Measurements from ENCODE around the gene PFN1. TPM values are rescaled to one million over a fixed set of nuclear protein-coding genes. Genes with fewer than 3 reads are reported as not detected.

Gene PFN1
- total RNA-seq, 1 donor from 2014 or later = 1,346 TPM

- Mint-ChIP-seq H3K9me3 (ENCODE audit: unreplicated experiment) (no peaks in the 10 kb centered on the region), H3K4me3 (ENCODE audit: unreplicated experiment) (peak overlapping the region; percentile 98), H3K27me3 (ENCODE audit: low read depth, unreplicated experiment) (no peaks in the 10 kb centered on the region), H3K36me3 (ENCODE audit: low read depth, unreplicated experiment) (peaks cover 22% of the 10 kb centered on the region), H3K4me1 (ENCODE audit: low read depth, unreplicated experiment) (peaks cover 37% of the 10 kb centered on the region), H3K27ac (ENCODE audit: unreplicated experiment) (peak overlapping the region; percentile 98)
- Histone ChIP-seq H3K79me2 (ENCODE audit: insufficient read depth, low read length) (peaks cover 69% of the 10 kb centered on the region), H3K9ac (ENCODE audit: low read length) (peak overlapping the region; percentile 93), H3K27ac (ENCODE audit: low read depth, low read length) (peak overlapping the region; percentile 27), H3K4me1 (ENCODE audit: insufficient read depth, low read length) (peaks cover 32% of the 10 kb centered on the region), H3K4me2 (ENCODE audit: low read length) (peak overlapping the region; percentile 99), H3K4me3 (ENCODE audit: insufficient read depth, low read depth, low read length) (peak overlapping the region; percentile 82), H3K36me3 (ENCODE audit: insufficient read depth, low read length) (peaks cover 37% of the 10 kb centered on the region), H3K9me3 (ENCODE audit: insufficient read depth, low read depth, low read length) (no peaks in the 10 kb centered on the region), H4K20me1 (ENCODE audit: insufficient read depth, low read length) (peaks cover 60% of the 10 kb centered on the region), H3K27me3 (ENCODE audit: insufficient read depth, low read length) (no peaks in the 10 kb centered on the region), H2AFZ (ENCODE audit: low read depth, low read length) (no peak overlapping the region)
- TF ChIP-seq EZH2 (IDR thresholded peaks at IDR 0.05; ENCODE audit: insufficient read depth, low read length) = no peak
- TF ChIP-seq, protein P1, sequence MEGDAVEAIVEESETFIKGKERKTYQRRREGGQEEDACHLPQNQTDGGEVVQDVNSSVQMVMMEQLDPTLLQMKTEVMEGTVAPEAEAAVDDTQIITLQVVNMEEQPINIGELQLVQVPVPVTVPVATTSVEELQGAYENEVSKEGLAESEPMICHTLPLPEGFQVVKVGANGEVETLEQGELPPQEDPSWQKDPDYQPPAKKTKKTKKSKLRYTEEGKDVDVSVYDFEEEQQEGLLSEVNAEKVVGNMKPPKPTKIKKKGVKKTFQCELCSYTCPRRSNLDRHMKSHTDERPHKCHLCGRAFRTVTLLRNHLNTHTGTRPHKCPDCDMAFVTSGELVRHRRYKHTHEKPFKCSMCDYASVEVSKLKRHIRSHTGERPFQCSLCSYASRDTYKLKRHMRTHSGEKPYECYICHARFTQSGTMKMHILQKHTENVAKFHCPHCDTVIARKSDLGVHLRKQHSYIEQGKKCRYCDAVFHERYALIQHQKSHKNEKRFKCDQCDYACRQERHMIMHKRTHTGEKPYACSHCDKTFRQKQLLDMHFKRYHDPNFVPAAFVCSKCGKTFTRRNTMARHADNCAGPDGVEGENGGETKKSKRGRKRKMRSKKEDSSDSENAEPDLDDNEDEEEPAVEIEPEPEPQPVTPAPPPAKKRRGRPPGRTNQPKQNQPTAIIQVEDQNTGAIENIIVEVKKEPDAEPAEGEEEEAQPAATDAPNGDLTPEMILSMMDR (IDR thresholded peaks at IDR 0.05; ENCODE audit: insufficient read depth, low read depth, low read length) = no peak
- DNase-seq (ENCODE audit: low read depth) (no peak), FAIRE-seq (no peak)
These were observed 1.9 kb downstream of the PFN1 start for GRCh38 chr17:4946312-4946976.

- H3K36me3 ChIP-seq (ENCODE audit: insufficient read depth, low read length) = peaks cover 37% of the 10 kb centered on the region
- Mint-ChIP-seq H3K4me1 (ENCODE audit: low read depth, unreplicated experiment) (peaks cover 35% of the 10 kb centered on the region), H3K4me3 (ENCODE audit: unreplicated experiment) (peak overlapping the region; percentile 98), H3K27ac (ENCODE audit: unreplicated experiment) (peak overlapping the region; percentile 98), H3K27me3 (ENCODE audit: low read depth, unreplicated experiment) (no peaks in the 10 kb centered on the region), H3K9me3 (ENCODE audit: unreplicated experiment) (no peaks in the 10 kb centered on the region), H3K36me3 (ENCODE audit: low read depth, unreplicated experiment) (peaks cover 22% of the 10 kb centered on the region)
- peak overlapping the region; percentile 82 for H3K4me3 ChIP-seq (ENCODE audit: insufficient read depth, low read depth, low read length)
- peak overlapping the region; percentile 89 for H3K27ac ChIP-seq (ENCODE audit: low read depth, low read length)
- H3K9ac ChIP-seq (ENCODE audit: low read length) = peak overlapping the region; percentile 93
- FAIRE-seq = no peak
- H4K20me1 ChIP-seq (ENCODE audit: insufficient read depth, low read length) = peaks cover 60% of the 10 kb centered on the region
- peak overlapping the region; percentile 99 for H3K4me2 ChIP-seq (ENCODE audit: low read length)
- H3K4me1 ChIP-seq (ENCODE audit: insufficient read depth, low read length) = peaks cover 37% of the 10 kb centered on the region
- no peak overlapping the region for H2AFZ ChIP-seq (ENCODE audit: low read depth, low read length)
- H3K9me3 ChIP-seq (ENCODE audit: insufficient read depth, low read depth, low read length) = no peaks in the 10 kb centered on the region
- TF ChIP-seq, protein P1 (IDR thresholded peaks at IDR 0.05; ENCODE audit: insufficient read depth, low read depth, low read length) = no peak
- TF ChIP-seq EZH2 (IDR thresholded peaks at IDR 0.05; ENCODE audit: insufficient read depth, low read length) = no peak
- H3K27me3 ChIP-seq (ENCODE audit: insufficient read depth, low read length) = no peaks in the 10 kb centered on the region
- peaks cover 74% of the 10 kb centered on the region for H3K79me2 ChIP-seq (ENCODE audit: insufficient read depth, low read length)
- DNase-seq (ENCODE audit: low read depth) = no peak
These were observed 2.4 kb downstream of the PFN1 start for GRCh38 chr17:4945944-4946280.
